OCI-LY7 (cell line): ENCODE results near the gene DNAJC11.

ENCODE experiments used
- CTCF ChIP-seq: fragments of 200-600 bp; sonication (generic); conservative IDR thresholded peaks from 2 replicates; pipeline ENCODE4 v1.5.1; 2014; ENCODE audit warnings: mild to moderate bottlenecking, antibody characterized with exemption, low read length, moderate library complexity, mixed read lengths
- EZH2phosphoT487 ChIP-seq: fragments of 200-600 bp; sonication (generic); IDR thresholded peaks from 2 replicates; pipeline ENCODE4 v1.6.1; 2018; ENCODE audit warnings: low read depth, borderline replicate concordance, mild to moderate bottlenecking, mixed run types, antibody characterized with exemption, low read length, moderate library complexity, mixed read lengths

- TF ChIP-seq CTCF (no peak), EZH2phosphoT487 (no peak)
Observed at GRCh38 chr1:6600410-6601048, 101.1 kb downstream of the DNAJC11 start.
